GM23338 (cell line): ENCODE measurements around the gene VGLL4.

Experiments used
- CTCF ChIP-seq, 2 experiments: fragments of 200-600 bp in 1 of 2; sonication (generic) in 1 of 2; conservative IDR thresholded peaks; 2 replicates each; pipeline versions ENCODE4 v1.5.1 to v1.6.1; 2016 to 2017; ENCODE audit warnings: antibody characterized with exemption in 2 of 2, low read depth in 2 of 2, mild to moderate bottlenecking in 2 of 2, moderate library complexity in 1 of 2
- EZH2phosphoT487 ChIP-seq: fragments of 200-600 bp; sonication (generic); IDR thresholded peaks from one replicate; pipeline ENCODE4 v1.8.1; 2018; ENCODE audit warnings: antibody characterized with exemption; ENCODE audit not compliant: unreplicated experiment
- REST ChIP-seq: IDR thresholded peaks from one replicate; pipeline ENCODE4 v1.6.1; 2018; ENCODE audit warnings: antibody characterized with exemption; ENCODE audit not compliant: unreplicated experiment
- ZNF331 ChIP-seq: fragments of 250-450 bp; sonication (Bioruptor Pico); IDR thresholded peaks from 2 replicates; pipeline ENCODE4 v1.5.0; 2020; ENCODE audit warnings: low read depth, mild to moderate bottlenecking, moderate library complexity

GRCh38 chr3:11634081-11634635 is 9.6 kb downstream of the VGLL4 start:
- TF ChIP-seq CTCF (conservative IDR thresholded peaks at IDR 0.05; ENCODE audit: low read depth in 2 of 2) (no peak), EZH2phosphoT487 (no peak), ZNF331 (no peak), REST (no peak)
